Activated T-cell treated with anti-CD3 and anti-CD28 coated beads for 1 hour (primary cell): Measurements from ENCODE around the gene LMX1A.
A peak's percentile ranks its signal among the peaks of the same experiment; 100 is the strongest.

Experiments
- DNase-seq: peaks from one replicate; pipeline ENCODE4 v3.0.0-alpha.2; 2020; ENCODE audit warnings: low read depth

LMX1A gene

GRCh38 chr1:165367375-165367993 lies 11.0 kb upstream of the LMX1A start:
- peak; percentile 70 for DNase-seq

- DNase-seq: no peak
Measured at GRCh38 chr1:165365341-165365740, 8.8 kb upstream of the LMX1A start.

- no peak for DNase-seq
Measured at GRCh38 chr1:165364568-165365133, 8.1 kb upstream of the LMX1A start.

GRCh38 chr1:165356876-165357275 lies 361 bp upstream of the LMX1A start:
- DNase-seq: no peak

GRCh38 chr1:165355139-165355976 lies 1.2 kb downstream of the LMX1A start:
- no peak for DNase-seq

- DNase-seq: no peak
Measured at GRCh38 chr1:165354739-165355138, 1.8 kb downstream of the LMX1A start.

GRCh38 chr1:165353731-165354671 lies 2.5 kb downstream of the LMX1A start:
- no peak for DNase-seq

- no peak for DNase-seq
Measured at GRCh38 chr1:165352442-165353293, 3.8 kb downstream of the LMX1A start.

- no peak for DNase-seq
Measured at GRCh38 chr1:165351863-165352441, 4.6 kb downstream of the LMX1A start.

GRCh38 chr1:165350840-165351239 lies 5.7 kb downstream of the LMX1A start:
- no peak for DNase-seq

GRCh38 chr1:165345502-165345901 lies 11.0 kb downstream of the LMX1A start:
- DNase-seq: no peak

- no peak for DNase-seq
Measured at GRCh38 chr1:165344736-165345135, 11.8 kb downstream of the LMX1A start.

GRCh38 chr1:165344198-165344597 lies 12.3 kb downstream of the LMX1A start:
- DNase-seq: no peak

GRCh38 chr1:165342587-165342986 lies 13.9 kb downstream of the LMX1A start:
- no peak for DNase-seq

- DNase-seq: no peak
Measured at GRCh38 chr1:165342168-165342567, 14.3 kb downstream of the LMX1A start.

GRCh38 chr1:165339164-165339563 lies 17.4 kb downstream of the LMX1A start:
- DNase-seq: no peak

- DNase-seq: no peak
Measured at GRCh38 chr1:165330483-165330882, 26.0 kb downstream of the LMX1A start.

- DNase-seq: no peak
Measured at GRCh38 chr1:165329104-165329503, 27.4 kb downstream of the LMX1A start.

- no peak for DNase-seq
Measured at GRCh38 chr1:165328136-165328535, 28.4 kb downstream of the LMX1A start.

- no peak for DNase-seq
Measured at GRCh38 chr1:165327538-165327937, 29.0 kb downstream of the LMX1A start.
